ENCODE results near the gene SNX14.

SNX14 gene

GRCh38 chr6:85490516-85491248 is 103.0 kb downstream of the SNX14 start:
- H3K79me2 ChIP-seq (ENCODE audit: low read length), result no peaks in the 10 kb centered on the region
- no peaks in the 10 kb centered on the region for H3K27me3 ChIP-seq (replicated peaks; ENCODE audit: insufficient read depth, low read length)
- no peak for TF ChIP-seq EZH2 (optimal IDR thresholded peaks at IDR 0.05; ENCODE audit: low read depth, low read length)
- no peak for TF ChIP-seq EZH2phosphoT487 (IDR thresholded peaks at IDR 0.05; ENCODE audit: low read length)
- TF ChIP-seq CTCF (IDR thresholded peaks at IDR 0.05; ENCODE audit: low read length), result no peak
- H3K4me2 ChIP-seq (ENCODE audit: low read depth, low read length), result no peak overlapping the region
- no peaks in the 10 kb centered on the region for H3K9me3 ChIP-seq (replicated peaks; ENCODE audit: insufficient read depth, low read length)
- H3K9ac ChIP-seq (ENCODE audit: low read length), result no peak overlapping the region
- no peak for DNase-seq
- no peaks in the 10 kb centered on the region for H3K9me2 ChIP-seq (replicated peaks; ENCODE audit: insufficient read depth, low read length)
- H3K27ac ChIP-seq (ENCODE audit: low read length), result no peak overlapping the region
- H3K4me3 ChIP-seq (ENCODE audit: low read length), result no peak overlapping the region
- no peaks in the 10 kb centered on the region for H3K4me1 ChIP-seq (ENCODE audit: low read length)
- no peaks in the 10 kb centered on the region for H3F3A ChIP-seq (ENCODE audit: insufficient read depth, low read length)
- no peak overlapping the region for H2AFZ ChIP-seq (ENCODE audit: low read length)
- H3K36me3 ChIP-seq (replicated peaks; ENCODE audit: insufficient read depth, low read length), result no peaks in the 10 kb centered on the region
- no peaks in the 10 kb centered on the region for H4K20me1 ChIP-seq (ENCODE audit: insufficient read depth, low read length)

- Histone ChIP-seq H3K4me2 (ENCODE audit: low read depth, low read length) (no peak overlapping the region), H3K9ac (ENCODE audit: low read length) (no peak overlapping the region)
- DNase-seq, result no peak
These were observed 108.7 kb downstream of the SNX14 start for GRCh38 chr6:85484948-85485347.

GRCh38 chr6:85483846-85484245 is 109.8 kb downstream of the SNX14 start:
- H4K20me1 ChIP-seq (ENCODE audit: insufficient read depth, low read length), result no peaks in the 10 kb centered on the region
- no peaks in the 10 kb centered on the region for H3K9me3 ChIP-seq (replicated peaks; ENCODE audit: insufficient read depth, low read length)
- H3K27ac ChIP-seq (ENCODE audit: low read length), result no peak overlapping the region
- no peaks in the 10 kb centered on the region for H3F3A ChIP-seq (ENCODE audit: insufficient read depth, low read length)
- no peak overlapping the region for H3K4me3 ChIP-seq (ENCODE audit: low read length)
- no peaks in the 10 kb centered on the region for H3K27me3 ChIP-seq (replicated peaks; ENCODE audit: insufficient read depth, low read length)
- no peaks in the 10 kb centered on the region for H3K9me2 ChIP-seq (replicated peaks; ENCODE audit: insufficient read depth, low read length)
- no peak overlapping the region for H3K9ac ChIP-seq (ENCODE audit: low read length)
- no peaks in the 10 kb centered on the region for H3K4me1 ChIP-seq (ENCODE audit: low read length)
- H2AFZ ChIP-seq (ENCODE audit: low read length), result no peak overlapping the region
- no peaks in the 10 kb centered on the region for H3K36me3 ChIP-seq (replicated peaks; ENCODE audit: insufficient read depth, low read length)
- H3K79me2 ChIP-seq (ENCODE audit: low read length), result no peaks in the 10 kb centered on the region
- DNase-seq, result no peak
- H3K4me2 ChIP-seq (ENCODE audit: low read depth, low read length), result no peak overlapping the region
- no peak for TF ChIP-seq EZH2 (optimal IDR thresholded peaks at IDR 0.05; ENCODE audit: low read depth, low read length)
- no peak for TF ChIP-seq EZH2phosphoT487 (IDR thresholded peaks at IDR 0.05; ENCODE audit: low read length)

More at GRCh38 chr6:85484948-85485347, 108.7 kb downstream of the SNX14 start:
- no peaks in the 10 kb centered on the region for H4K20me1 ChIP-seq (ENCODE audit: insufficient read depth, low read length)
- H3K9me3 ChIP-seq (replicated peaks; ENCODE audit: insufficient read depth, low read length), result no peaks in the 10 kb centered on the region
- no peaks in the 10 kb centered on the region for H3K9me2 ChIP-seq (replicated peaks; ENCODE audit: insufficient read depth, low read length)
- no peaks in the 10 kb centered on the region for H3K79me2 ChIP-seq (ENCODE audit: low read length)
- no peaks in the 10 kb centered on the region for H3K27me3 ChIP-seq (replicated peaks; ENCODE audit: insufficient read depth, low read length)
- no peak overlapping the region for H3K4me3 ChIP-seq (ENCODE audit: low read length)
- no peak overlapping the region for H2AFZ ChIP-seq (ENCODE audit: low read length)
- no peaks in the 10 kb centered on the region for H3K4me1 ChIP-seq (ENCODE audit: low read length)
- H3K27ac ChIP-seq (ENCODE audit: low read length), result no peak overlapping the region
- TF ChIP-seq EZH2phosphoT487 (IDR thresholded peaks at IDR 0.05; ENCODE audit: low read length) (no peak), CTCF (IDR thresholded peaks at IDR 0.05; ENCODE audit: low read length) (no peak), EZH2 (optimal IDR thresholded peaks at IDR 0.05; ENCODE audit: low read depth, low read length) (no peak)
- H3K36me3 ChIP-seq (replicated peaks; ENCODE audit: insufficient read depth, low read length), result no peaks in the 10 kb centered on the region
- H3F3A ChIP-seq (ENCODE audit: insufficient read depth, low read length), result no peaks in the 10 kb centered on the region

Data from MM.1S (cell line).